Measurements from ENCODE around the gene LCN10. TPM values are rescaled to one million over a fixed set of nuclear protein-coding genes. Genes with fewer than 3 reads are reported as not detected.

LCN10 gene
- total RNA-seq, 1 experiment from 2014 or later = not detected

- CTCF ChIA-PET = no interaction called here
- ATAC-seq (peak; percentile 10), DNase-seq (ENCODE audit: low read depth, low spot score) (no peak)
- POLR2A ChIA-PET = interaction anchor here (0.6 kb wide), 1 partner anchor 53 kb away, joined by 3 read pairs; no protein-coding TSS in a partner anchor
- peaks cover 38% of the 10 kb centered on the region for H3K4me1 ChIP-seq (ENCODE audit: control insufficient read depth, insufficient read depth, low read length)
- in situ Hi-C loops (cut with HindIII; ENCODE audit: low pct_unique_long_range_greater_than_20kb, low sequenced_read_pairs) = no loop called here
- intact Hi-C loops (cut with micrococcal nuclease; ENCODE audit: unreplicated experiment) = no loop called here
- H3K4me3 ChIP-seq (ENCODE audit: low read depth in 2 of 2, low read length in 2 of 2) = no peak overlapping the region
- peaks cover 14% of the 10 kb centered on the region for H3K36me3 ChIP-seq (ENCODE audit: control insufficient read depth, insufficient read depth, low read length)
- BruUV-seq (replicated peaks) = no TSS peak
- no peaks in the 10 kb centered on the region for H3K27me3 ChIP-seq (ENCODE audit: control insufficient read depth, insufficient read depth, low read length)
- TF ChIP-seq REST (IDR thresholded peaks at IDR 0.05; ENCODE audit: insufficient read depth in 1 of 2, low read depth in 2 of 2, low read length in 1 of 2) (no peak), CTCF (IDR thresholded peaks at IDR 0.05) (no peak), TCF7L2 (IDR thresholded peaks at IDR 0.05; ENCODE audit: low read depth, low read length) (no peak), POLR2AphosphoS5 (IDR thresholded peaks at IDR 0.05; ENCODE audit: low read depth, low read length) (no peak), SIN3A (IDR thresholded peaks at IDR 0.05; ENCODE audit: borderline replicate concordance, insufficient read depth, low read depth, low read length) (no peak)
- no peak overlapping the region for H3K27ac ChIP-seq (ENCODE audit: low read length)
- H3K9me3 ChIP-seq (ENCODE audit: control insufficient read depth, insufficient read depth, low read depth, low read length) = no peaks in the 10 kb centered on the region
These were observed 19.3 kb downstream of the LCN10 start for GRCh38 chr9:136723362-136723976.

- H3K27me3 ChIP-seq (ENCODE audit: control insufficient read depth, insufficient read depth, low read length) = no peaks in the 10 kb centered on the region
- in situ Hi-C loops (cut with HindIII; ENCODE audit: low pct_unique_long_range_greater_than_20kb, low sequenced_read_pairs) = no loop called here
- BruUV-seq (replicated peaks) = no TSS peak
- peaks cover 38% of the 10 kb centered on the region for H3K4me1 ChIP-seq (ENCODE audit: control insufficient read depth, insufficient read depth, low read length)
- peak; percentile 49; the same call in 1 of the 2 replicates for TF ChIP-seq POLR2AphosphoS5 (IDR thresholded peaks at IDR 0.05; ENCODE audit: low read depth, low read length)
- 0 out of 2 replicates have a peak, but pooled peaks have one; percentile 41 for TF ChIP-seq SIN3A (IDR thresholded peaks at IDR 0.05; ENCODE audit: borderline replicate concordance, insufficient read depth, low read depth, low read length)
- TF ChIP-seq TCF7L2 (IDR thresholded peaks at IDR 0.05; ENCODE audit: low read depth, low read length) = no peak
- no peak for TF ChIP-seq CTCF (IDR thresholded peaks at IDR 0.05)
- 0 out of 4 replicates have a peak, but pooled peaks of 1 of the 2 experiments have one; percentile 4 for TF ChIP-seq REST (IDR thresholded peaks at IDR 0.05; ENCODE audit: insufficient read depth in 1 of 2, low read depth in 2 of 2, low read length in 1 of 2)
- H3K9me3 ChIP-seq (ENCODE audit: control insufficient read depth, insufficient read depth, low read depth, low read length) = no peaks in the 10 kb centered on the region
- peak; percentile 56 for ATAC-seq
- ChIA-PET POLR2A (no interaction called here), CTCF (no interaction called here)
- DNase-seq (ENCODE audit: low read depth, low spot score) = no peak
- no peak overlapping the region for H3K27ac ChIP-seq (ENCODE audit: low read length)
- no peak overlapping the region for H3K4me3 ChIP-seq (ENCODE audit: low read depth in 2 of 2, low read length in 2 of 2)
- peaks cover 14% of the 10 kb centered on the region for H3K36me3 ChIP-seq (ENCODE audit: control insufficient read depth, insufficient read depth, low read length)
- intact Hi-C loops (cut with micrococcal nuclease; ENCODE audit: unreplicated experiment) = no loop called here
These were observed 19.8 kb downstream of the LCN10 start for GRCh38 chr9:136722969-136723356.
